Spinal cord (tissue), 10 donors: ENCODE measurements around the gene PPM1K. TPM values are rescaled to one million over a fixed set of nuclear protein-coding genes. Genes with fewer than 3 reads are reported as not detected.

ENCODE experiments used
- DNase-seq, 6 donors: peaks; one replicate each; pipeline versions ENCODE4 v3.0.0 to v3.0.0-alpha.2; 2013 to 2015; ENCODE audit warnings: low spot score in 6 of 6, low read depth in 4 of 6
- H3K27ac ChIP-seq: one replicate; pipeline ENCODE4 v1.5.1; 2013; ENCODE audit warnings: low read depth, low read length, control low read depth
- H3K27me3 ChIP-seq: one replicate; pipeline ENCODE4 v1.6.1; 2013; ENCODE audit warnings: low read length; ENCODE audit not compliant: control insufficient read depth, insufficient read depth
- H3K36me3 ChIP-seq: one replicate; pipeline ENCODE4 v1.6.1; 2013; ENCODE audit warnings: low read length; ENCODE audit not compliant: control insufficient read depth, insufficient read depth
- H3K4me1 ChIP-seq: one replicate; pipeline ENCODE4 v1.6.1; 2013; ENCODE audit warnings: low read length; ENCODE audit not compliant: control insufficient read depth, insufficient read depth
- H3K4me3 ChIP-seq: one replicate; pipeline ENCODE4 v1.5.1; 2013; ENCODE audit warnings: low read depth, low read length, control low read depth
- H3K9me3 ChIP-seq: one replicate; pipeline ENCODE4 v1.6.1; 2013; ENCODE audit warnings: low read length; ENCODE audit not compliant: control insufficient read depth, insufficient read depth
- WGBS: methylation state at CpG from one replicate; pipeline ENCODE4 v1.1.5; 2013; ENCODE audit warnings: missing lambda C conversion rate; ENCODE audit not compliant: insufficient coverage; 5-methylcytosine and 5-hydroxymethylcytosine counted together
- polyA plus RNA-seq, 2 donors: library from polyadenylated mRNA; unstranded; fragments of 120-200 nt; gene quantifications; one replicate each; pipeline ENCODE4 v1.2.1, GENCODE V29; 2013; ENCODE audit not compliant: insufficient read length in 2 of 2
- small RNA-seq: library from RNA; depleted of rRNA; stranded (forward); fragments of <200 nt; gene quantifications from one replicate; pipeline ENCODE3, GENCODE V24; 2014; ENCODE audit warnings: low replicate concordance
- total RNA-seq, 2 donors: library from RNA; depleted of rRNA in 1 of 2; stranded (reverse); fragments of 120-200 nt in 1 of 2; fragments of >200 nt in 1 of 2; gene quantifications; one replicate each; pipeline versions ENCODE4 v1.2.3 to v1.2.4, GENCODE V29; 2013 to 2014
- donor health status: healthy.

PPM1K gene
- total and polyA plus RNA-seq, 4 donors: 47.9 to 102 (median 56.4) TPM

- no peaks in the 10 kb centered on the region for H3K9me3 ChIP-seq
- no peaks in the 10 kb centered on the region for H3K4me1 ChIP-seq
- 71% methylated on average over 1 of the region's 4 CpGs for WGBS
- no peak overlapping the region for H3K27ac ChIP-seq
- no peak overlapping the region for H3K4me3 ChIP-seq
- H3K36me3 ChIP-seq: no peaks in the 10 kb centered on the region
- no peaks in the 10 kb centered on the region for H3K27me3 ChIP-seq
- DNase-seq: no peak
Measured at GRCh38 chr4:88208156-88208555, 76.2 kb downstream of the PPM1K start.

Small RNA genes lying within 50 kb of the gene (small RNA-seq; reads per million reads assigned to genes)
- gene RF00019: not detected
- not detected for gene RNU6-1298P

Other genes starting within 250 kb of the PPM1K start
- 10 to 100 TPM; 27.0 to 64.2 TPM for gene ABCG2, start 125.9 kb downstream of the PPM1K start, total RNA-seq
- 10 to 100 TPM; 15.8 to 20.0 TPM for gene ABCG2, start 125.9 kb downstream of the PPM1K start, polyA plus RNA-seq
- 10 to 100 TPM; 11.3 to 14.0 TPM for gene HERC6, start 94.3 kb upstream of the PPM1K start, total RNA-seq
- 1 to 10 TPM; 7.1 to 8.7 TPM for gene HERC6, start 94.3 kb upstream of the PPM1K start, polyA plus RNA-seq
- 1 to 10 TPM; 6.7 to 6.8 TPM for gene HERC5, start 172.6 kb upstream of the PPM1K start, total RNA-seq
- gene HERC5, start 172.6 kb upstream of the PPM1K start, polyA plus RNA-seq: 1 to 10 TPM; 2.8 to 3.0 TPM
- gene PYURF, start 239.2 kb upstream of the PPM1K start, total RNA-seq: 100 to 1,000 TPM in 1 of 2 donors, 10 to 100 TPM in 1; 97.8 to 106 TPM
- 100 to 1,000 TPM; 123 to 138 TPM for gene PYURF, start 239.2 kb upstream of the PPM1K start, polyA plus RNA-seq